CD4-positive, alpha-beta memory T cell (primary cell): ENCODE results near the gene LRRC37B. TPM values are rescaled to one million over a fixed set of nuclear protein-coding genes. Genes with fewer than 3 reads are reported as not detected.
A peak's percentile ranks its signal among the peaks of the same experiment; 100 is the strongest.
"Not testable (repeated sequence)": the region's sequence is repeated elsewhere in the genome, so short reads cannot be mapped to it uniquely, and the experiment has no call there.

ENCODE experiments used
- CTCF ChIA-PET: fragments of 350-600 bp; sonication (Branson Sonifier 250); formaldehyde crosslinking; loops from one replicate; lab custom pipeline; 2021; ENCODE audit warnings: inconsistent platforms; ENCODE audit not compliant: partially characterized antibody; lab: Charles Lee
- POLR2A ChIA-PET: fragments of 350-600 bp; sonication (Branson Sonifier 250); formaldehyde crosslinking; loops from one replicate; lab custom pipeline; 2021; ENCODE audit not compliant: partially characterized antibody; lab: Charles Lee
- DNase-seq, 5 donors: peaks; one replicate each; pipeline versions ENCODE4 v3.0.0 to v3.0.0-alpha.2; 2020 to 2022; ENCODE audit warnings: mixed read lengths in 1 of 5
- H3K27ac ChIP-seq: one replicate; pipeline ENCODE4 v1.7.0; 2013; ENCODE audit warnings: low read depth, low read length
- H3K27me3 ChIP-seq: 2 replicates; pipeline ENCODE4 v1.7.0; 2013; ENCODE audit warnings: mild to moderate bottlenecking, low read length, moderate library complexity; ENCODE audit not compliant: insufficient read depth
- H3K36me3 ChIP-seq: 2 replicates; pipeline ENCODE4 v1.7.0; 2013; ENCODE audit warnings: mild to moderate bottlenecking, low read length, moderate library complexity; ENCODE audit not compliant: insufficient read depth
- H3K4me1 ChIP-seq: 2 replicates; pipeline ENCODE4 v1.7.0; 2013; ENCODE audit warnings: mild to moderate bottlenecking, low read length, moderate library complexity; ENCODE audit not compliant: insufficient read depth
- H3K4me3 ChIP-seq, 2 donors: one replicate each; pipeline ENCODE4 v1.7.0; 2013; ENCODE audit warnings: low read length in 2 of 2, mild to moderate bottlenecking in 1 of 2
- H3K9me3 ChIP-seq, 2 donors: one replicate each; pipeline ENCODE4 v1.7.0; 2013; ENCODE audit warnings: low read length in 2 of 2, control low read depth in 1 of 2; ENCODE audit not compliant: control insufficient read depth in 1 of 2
- H3K27ac Mint-ChIP-seq, 7 donors: one replicate each; pipeline ENCODE4 v1.8.0; 2020 to 2021; ENCODE audit warnings: mixed read lengths in 7 of 7, mild to moderate bottlenecking in 6 of 7, inconsistent platforms in 3 of 7, moderate library complexity in 3 of 7
- H3K27me3 Mint-ChIP-seq, 2 donors: one replicate each; pipeline ENCODE4 v1.8.0; 2020 to 2021; ENCODE audit warnings: mixed read lengths in 2 of 2
- H3K36me3 Mint-ChIP-seq, 2 donors: one replicate each; pipeline ENCODE4 v1.8.0; 2020 to 2021; ENCODE audit warnings: mixed read lengths in 2 of 2, inconsistent platforms in 1 of 2, mild to moderate bottlenecking in 1 of 2
- H3K4me1 Mint-ChIP-seq, 4 donors: one replicate each; pipeline ENCODE4 v1.8.0; 2020 to 2021; ENCODE audit warnings: mixed read lengths in 4 of 4, mild to moderate bottlenecking in 1 of 4
- H3K4me3 Mint-ChIP-seq, 8 donors: one replicate each; pipeline ENCODE4 v1.8.0; 2020 to 2021; ENCODE audit warnings: mixed read lengths in 8 of 8, mild to moderate bottlenecking in 7 of 8, moderate library complexity in 6 of 8, inconsistent platforms in 3 of 8
- H3K9me3 Mint-ChIP-seq, 8 donors: one replicate each; pipeline ENCODE4 v1.8.0; 2020 to 2021; ENCODE audit warnings: mixed read lengths in 8 of 8, mild to moderate bottlenecking in 5 of 8, inconsistent platforms in 3 of 8, moderate library complexity in 1 of 8
- intact Hi-C: fragments of 100-400 bp; cut with micrococcal nuclease; formaldehyde crosslinking; loops from one replicate; pipeline ENCODE4 v1.15.1; 2023
- polyA plus RNA-seq, 2 donors: library from polyadenylated mRNA; unstranded; fragments of 300-500 nt; fragmentation: Illumina TruSeq; gene quantifications; one replicate each; pipeline ENCODE4 v1.2.3, GENCODE V29; 2021
- total RNA-seq, 2 experiments: library from RNA; stranded (reverse); gene quantifications; one replicate each; pipeline ENCODE4 v1.2.3, GENCODE V29; 2021

LRRC37B gene
- total and polyA plus RNA-seq, 4 experiments from 2014 or later = 6.4 to 68.5 (median 36.0) TPM

DNA sequence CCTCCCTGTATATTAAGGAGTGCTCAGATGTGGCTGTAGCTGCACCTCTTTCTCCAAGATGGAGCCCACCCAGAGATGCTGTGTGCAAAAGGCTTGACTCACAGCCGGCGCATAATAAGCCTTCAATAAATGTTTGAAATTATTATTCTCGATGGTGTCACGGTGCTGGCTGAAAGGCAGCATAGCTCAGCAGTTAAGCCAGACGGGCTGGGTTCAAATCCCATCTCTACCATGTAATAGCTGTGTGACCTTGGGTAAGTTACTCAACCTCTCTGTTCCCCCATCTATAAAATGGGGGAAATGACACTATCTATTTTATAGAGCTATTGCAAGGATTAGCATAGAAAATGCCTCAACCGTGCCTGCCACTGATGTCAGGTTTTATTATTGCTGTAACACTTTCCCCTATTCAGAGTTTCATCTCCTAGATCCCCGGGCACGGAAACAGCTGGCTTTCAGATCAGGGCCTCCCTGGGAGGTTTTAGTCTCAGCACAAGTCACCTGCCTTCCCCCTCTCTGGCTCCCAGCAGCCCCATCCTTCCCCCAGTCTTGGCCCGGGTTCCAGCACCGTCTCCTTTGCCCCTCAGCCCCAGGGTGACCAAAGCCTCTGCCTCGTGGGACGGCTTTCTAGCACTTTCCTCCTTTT lies 50.4 kb downstream of the LRRC37B start:
- CTCF ChIA-PET, H3K27ac ChIP-seq, H3K9me3 Mint-ChIP-seq, intact Hi-C loops, H3K4me1 ChIP-seq, H3K27me3 ChIP-seq, H3K36me3 Mint-ChIP-seq, H3K27ac Mint-ChIP-seq, H3K27me3 Mint-ChIP-seq, DNase-seq, H3K4me3 Mint-ChIP-seq, H3K36me3 ChIP-seq, H3K4me3 ChIP-seq, POLR2A ChIA-PET, H3K9me3 ChIP-seq: not testable (repeated sequence)
- H3K4me1 Mint-ChIP-seq = peaks cover 0 to 11% (median 2%) of the 10 kb centered on the region in 4 donors

- H3K4me3 Mint-ChIP-seq = not testable (repeated sequence)
Observed at GRCh38 chr17:32060695-32061094, 53.5 kb downstream of the LRRC37B start.

GRCh38 chr17:32061840-32062239 lies 54.7 kb downstream of the LRRC37B start:
- H3K27me3 Mint-ChIP-seq, H3K36me3 ChIP-seq, H3K9me3 ChIP-seq, H3K36me3 Mint-ChIP-seq, CTCF ChIA-PET, H3K4me1 ChIP-seq, H3K27me3 ChIP-seq, H3K27ac ChIP-seq, H3K4me3 ChIP-seq, intact Hi-C loops, POLR2A ChIA-PET, DNase-seq, H3K9me3 Mint-ChIP-seq: not testable (repeated sequence)
- peak overlapping the region in 4 of 8 donors; percentile 20 to 59 (median 37) for H3K4me3 Mint-ChIP-seq
- H3K4me1 Mint-ChIP-seq = peaks cover 0 to 15% (median 3%) of the 10 kb centered on the region in 4 donors
- H3K27ac Mint-ChIP-seq = peak overlapping the region in 2 of 7 donors; percentile 29 to 53

More at GRCh38 chr17:32060695-32061094, 53.5 kb downstream of the LRRC37B start:
- H3K27me3 Mint-ChIP-seq, H3K4me1 ChIP-seq, CTCF ChIA-PET, H3K36me3 Mint-ChIP-seq, H3K9me3 Mint-ChIP-seq, intact Hi-C loops, DNase-seq, POLR2A ChIA-PET, H3K27ac Mint-ChIP-seq, H3K27me3 ChIP-seq, H3K27ac ChIP-seq, H3K9me3 ChIP-seq, H3K4me3 ChIP-seq, H3K36me3 ChIP-seq: not testable (repeated sequence)
- H3K4me1 Mint-ChIP-seq = peaks cover 0 to 15% (median 3%) of the 10 kb centered on the region in 4 donors

DNA sequence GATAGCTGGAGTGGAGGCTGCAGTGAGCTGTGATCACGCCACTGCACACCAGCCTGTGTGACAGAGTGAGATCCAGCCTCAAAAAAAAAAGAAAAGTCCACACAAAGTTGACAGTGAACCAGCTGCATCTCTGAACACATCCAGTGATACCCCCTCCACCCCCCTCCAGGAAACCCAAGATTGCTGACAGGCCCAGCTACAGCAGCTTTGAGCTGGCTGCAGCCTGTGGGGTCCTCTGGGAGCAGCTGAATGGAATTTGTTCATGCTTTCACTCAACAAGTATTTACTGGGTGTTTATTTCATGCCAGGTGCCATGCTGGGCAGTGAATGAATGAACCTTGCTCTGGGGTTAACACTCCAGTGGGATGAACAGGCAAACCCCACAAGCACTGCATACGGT lies 56.9 kb downstream of the LRRC37B start:
- H3K27ac Mint-ChIP-seq, intact Hi-C loops, DNase-seq, H3K4me3 Mint-ChIP-seq, H3K36me3 ChIP-seq, H3K4me1 ChIP-seq, H3K27me3 ChIP-seq, H3K9me3 ChIP-seq, H3K9me3 Mint-ChIP-seq, H3K36me3 Mint-ChIP-seq, H3K27ac ChIP-seq, H3K27me3 Mint-ChIP-seq, H3K4me3 ChIP-seq, CTCF ChIA-PET, POLR2A ChIA-PET: not testable (repeated sequence)
- peaks cover 0 to 14% (median 5%) of the 10 kb centered on the region in 4 donors for H3K4me1 Mint-ChIP-seq

GRCh38 chr17:32066123-32066680 lies 59.0 kb downstream of the LRRC37B start:
- H3K9me3 ChIP-seq, H3K36me3 Mint-ChIP-seq, POLR2A ChIA-PET, H3K27ac ChIP-seq, H3K4me3 Mint-ChIP-seq, H3K27me3 Mint-ChIP-seq, H3K27me3 ChIP-seq, H3K4me3 ChIP-seq, DNase-seq, H3K4me1 ChIP-seq, H3K36me3 ChIP-seq, H3K9me3 Mint-ChIP-seq, H3K27ac Mint-ChIP-seq: not testable (repeated sequence)
- H3K4me1 Mint-ChIP-seq = peaks cover 0 to 14% (median 3%) of the 10 kb centered on the region in 4 donors
- CTCF ChIA-PET = interaction anchor here (2.1 kb wide), 1 partner anchor 69 kb away, joined by 4 read pairs; no protein-coding TSS in a partner anchor
- intact Hi-C loops = loop anchor here (2.0 kb wide), 1 partner anchor 73 kb away; no protein-coding TSS in a partner anchor

- H3K4me3 ChIP-seq, H3K27me3 ChIP-seq, H3K27me3 Mint-ChIP-seq, H3K9me3 Mint-ChIP-seq, H3K36me3 ChIP-seq, H3K36me3 Mint-ChIP-seq, H3K9me3 ChIP-seq, H3K4me1 ChIP-seq, POLR2A ChIA-PET: not testable (repeated sequence)
- intact Hi-C loops = loop anchor here (2.0 kb wide), 1 partner anchor 72 kb away; no protein-coding TSS in a partner anchor
- peak; percentile 67 to 71 (median 69) for DNase-seq
- CTCF ChIA-PET = interaction anchor here (2.1 kb wide), 1 partner anchor 69 kb away, joined by 4 read pairs; no protein-coding TSS in a partner anchor
- peaks cover 0 to 18% (median 5%) of the 10 kb centered on the region in 4 donors for H3K4me1 Mint-ChIP-seq
- H3K27ac ChIP-seq = peak overlapping the region; percentile 51
- H3K27ac Mint-ChIP-seq = peak overlapping the region in 6 of 7 donors; percentile 60 to 84 (median 75)
- peak overlapping the region; percentile 31 to 73 (median 59) for H3K4me3 Mint-ChIP-seq
Observed at GRCh38 chr17:32066863-32067642, 59.9 kb downstream of the LRRC37B start.

GRCh38 chr17:32069067-32069466 lies 61.9 kb downstream of the LRRC37B start:
- Mint-ChIP-seq H3K4me1 (peaks cover 0 to 12% (median 3%) of the 10 kb centered on the region in 4 donors), H3K27ac (peak overlapping the region in 1 of 7 donors; percentile 51)
- POLR2A ChIA-PET, H3K36me3 Mint-ChIP-seq, intact Hi-C loops, H3K4me1 ChIP-seq, H3K27me3 ChIP-seq, DNase-seq, H3K27ac ChIP-seq, H3K27me3 Mint-ChIP-seq, H3K4me3 ChIP-seq, H3K9me3 ChIP-seq, H3K4me3 Mint-ChIP-seq, CTCF ChIA-PET, H3K9me3 Mint-ChIP-seq, H3K36me3 ChIP-seq: not testable (repeated sequence)
